Inflammatory macrophage treated with lipopolysaccharide for 1 hour (primary cell): Measurements from ENCODE around the gene MARK4.

ENCODE experiments used
- DNase-seq, 2 donors: peaks; one replicate each; pipeline ENCODE4 v3.0.0-alpha.2; 2020 to 2022

Gene MARK4

DNA sequence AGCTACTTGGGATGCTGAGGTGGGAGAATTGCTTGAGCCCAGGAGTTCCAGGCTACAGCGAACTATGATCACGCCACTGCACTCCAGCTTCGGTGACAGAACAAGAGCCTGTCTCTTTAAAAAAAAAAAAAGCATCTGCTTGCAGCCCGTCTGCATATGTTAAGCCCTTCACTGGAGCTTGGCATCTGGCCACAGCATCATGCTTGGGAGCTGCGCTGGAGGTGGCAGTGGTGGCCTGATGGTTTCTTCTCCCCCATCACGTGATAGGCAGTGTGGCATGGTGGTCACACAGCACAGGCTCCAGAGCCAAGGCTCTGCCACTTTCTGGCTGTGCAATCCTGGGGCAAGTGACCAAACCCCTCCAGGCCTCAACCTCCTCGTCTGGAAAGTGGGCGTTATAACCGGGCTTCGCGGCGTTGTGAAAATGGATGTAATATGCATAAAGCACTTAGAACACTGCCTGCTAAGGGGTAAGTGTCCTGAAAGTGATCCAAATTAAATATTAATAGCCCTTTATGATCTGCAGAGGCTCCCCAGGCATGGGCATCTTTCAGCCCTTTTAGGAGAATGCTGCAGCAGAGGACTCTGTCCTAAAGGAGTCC, 24.4 kb downstream of the MARK4 start:
- no peak for DNase-seq

DNA sequence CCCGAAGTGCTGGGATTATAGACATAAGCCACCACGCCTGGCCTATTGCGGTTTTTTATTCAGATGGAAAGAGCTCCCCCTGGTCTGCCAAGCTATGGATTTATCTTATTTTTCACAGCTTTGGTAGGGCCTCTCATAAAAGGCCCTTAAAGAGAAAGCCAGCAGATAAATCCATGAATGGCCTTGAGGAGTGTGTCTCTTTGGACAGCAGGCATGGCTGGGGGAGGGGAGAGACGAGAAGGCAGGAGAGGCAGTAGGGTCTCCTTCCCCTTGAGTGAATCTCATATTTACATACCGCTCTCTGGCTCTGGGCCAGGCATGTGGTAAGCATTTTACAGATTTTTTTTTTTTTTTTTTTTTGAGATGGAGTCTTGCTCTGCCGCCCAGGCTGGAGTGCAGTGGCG, 25.2 kb downstream of the MARK4 start:
- no peak for DNase-seq

DNA sequence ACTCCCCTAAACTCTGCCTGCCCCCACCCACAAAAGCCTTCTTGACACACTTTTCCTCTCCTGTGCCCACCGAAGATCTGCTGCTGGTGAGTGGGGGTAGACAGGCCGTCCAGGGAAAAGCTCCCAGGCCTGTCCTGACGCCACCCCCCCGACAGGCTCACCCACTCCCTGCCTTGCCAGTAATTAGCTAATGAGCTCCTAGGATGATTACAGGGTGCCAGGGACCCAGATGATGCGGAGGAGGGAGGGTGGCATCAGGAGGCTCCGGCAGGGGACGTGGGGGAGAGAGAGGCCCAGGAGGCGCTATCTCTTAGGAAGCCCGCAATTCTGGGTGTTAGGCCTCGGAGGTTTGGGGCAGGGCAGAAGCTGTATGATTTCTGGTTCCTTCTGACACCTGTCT, 27.0 kb downstream of the MARK4 start:
- no peak for DNase-seq

DNA sequence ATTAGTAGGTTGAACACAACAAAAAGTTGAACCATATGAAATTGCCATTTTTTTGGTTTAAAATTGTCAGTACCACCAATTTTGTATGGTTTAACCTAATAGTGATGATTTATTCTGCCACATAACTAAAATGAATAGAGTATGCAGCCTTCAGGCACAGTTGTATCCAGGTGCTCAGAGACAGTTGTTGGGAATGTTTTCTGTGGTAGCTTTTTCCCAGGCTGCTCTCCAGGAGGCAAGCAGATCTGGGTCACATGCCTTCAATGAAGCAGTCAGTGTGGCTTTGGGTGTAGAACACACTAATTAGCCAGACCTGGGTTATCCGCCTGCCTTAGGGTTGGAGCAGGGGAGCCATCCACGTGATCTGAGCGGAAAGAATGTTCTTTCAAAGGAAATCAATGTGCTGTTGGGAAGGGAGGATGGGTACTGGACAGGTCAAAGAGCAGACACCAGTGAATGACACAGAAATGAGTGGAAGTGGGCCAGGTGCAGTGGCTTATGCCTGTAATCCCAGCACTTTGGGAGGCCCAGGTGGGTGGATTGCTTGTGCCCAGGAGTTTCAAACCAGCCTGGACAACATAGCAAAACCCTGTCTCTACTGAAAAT, 28.6 kb downstream of the MARK4 start:
- no peak for DNase-seq

DNA sequence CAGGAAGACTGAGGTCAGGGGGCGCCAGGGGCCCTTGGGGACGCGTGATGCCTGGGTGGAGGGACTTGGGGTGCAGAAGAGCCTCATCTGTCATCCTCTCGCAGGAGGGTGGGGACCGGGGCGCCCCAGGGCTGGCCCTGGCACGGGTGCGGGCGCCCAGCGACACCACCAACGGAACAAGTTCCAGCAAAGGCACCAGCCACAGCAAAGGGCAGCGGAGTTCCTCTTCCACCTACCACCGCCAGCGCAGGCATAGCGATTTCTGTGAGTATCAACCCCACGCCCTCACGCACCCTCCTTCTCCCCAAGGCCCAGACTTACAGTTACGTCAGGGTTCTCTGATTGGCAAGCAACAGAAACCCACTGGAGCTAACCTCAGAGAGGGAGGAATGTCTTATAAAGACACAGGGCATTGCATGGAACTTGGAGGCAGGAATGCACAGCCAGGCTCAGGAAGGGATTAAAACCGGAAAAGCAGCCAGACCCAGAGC, 29.4 kb downstream of the MARK4 start:
- peak; percentile 12 to 24 for DNase-seq

DNA sequence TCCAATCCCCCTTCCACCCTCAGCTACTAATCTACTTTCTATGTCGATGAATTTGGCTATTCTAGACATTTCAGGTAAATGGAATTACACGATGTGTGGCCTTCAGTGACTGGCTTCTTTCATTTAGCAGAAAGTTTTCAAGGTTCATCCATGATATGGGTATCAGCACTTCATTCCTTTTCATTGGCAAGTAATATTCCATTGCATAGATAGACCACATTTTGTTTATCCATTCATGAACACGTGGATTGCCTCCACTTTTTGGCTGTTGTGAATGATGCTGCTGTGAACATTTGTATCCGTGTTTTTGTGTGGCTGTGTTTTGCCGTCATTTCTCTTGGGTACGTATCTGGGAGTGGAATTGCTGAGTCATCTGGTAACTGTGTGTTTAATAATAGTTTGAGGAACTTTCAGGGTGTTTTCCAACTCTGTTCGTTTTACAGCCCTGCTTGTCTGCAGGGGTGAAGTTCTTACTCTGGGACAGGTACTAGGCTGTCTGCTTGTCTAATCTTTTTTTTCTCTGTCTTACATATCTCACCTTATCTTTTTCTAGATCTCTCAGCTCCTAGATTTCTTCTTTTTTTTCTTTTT, 32.5 kb downstream of the MARK4 start:
- peak; percentile 68 to 75 for DNase-seq

DNA sequence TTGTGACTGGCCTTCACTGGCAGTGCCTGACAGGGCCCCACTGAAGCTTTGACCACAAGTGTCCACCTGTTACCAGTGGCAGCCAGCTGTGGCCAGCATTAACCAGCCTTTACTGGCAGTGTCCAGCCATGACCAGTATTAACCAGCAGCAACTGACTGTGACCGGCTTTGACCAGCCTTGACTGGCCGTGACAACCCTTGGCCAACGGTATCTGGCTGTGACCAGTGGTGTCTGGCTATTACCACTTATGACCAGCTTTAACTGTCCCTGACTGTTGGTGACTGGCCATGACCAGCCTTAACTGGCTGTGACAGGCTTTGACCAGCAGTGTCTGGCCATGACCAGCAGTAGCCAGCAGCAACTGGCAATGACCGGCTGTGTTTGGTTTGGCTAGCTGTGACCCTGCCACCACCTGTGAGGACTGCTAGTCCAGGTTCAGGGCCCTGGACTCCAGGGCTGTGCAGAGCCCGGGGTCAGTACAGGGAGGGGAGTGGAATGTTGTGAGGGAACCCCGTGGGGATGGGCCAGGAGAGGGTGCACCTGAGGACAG, 39.4 kb downstream of the MARK4 start:
- no peak for DNase-seq

DNA sequence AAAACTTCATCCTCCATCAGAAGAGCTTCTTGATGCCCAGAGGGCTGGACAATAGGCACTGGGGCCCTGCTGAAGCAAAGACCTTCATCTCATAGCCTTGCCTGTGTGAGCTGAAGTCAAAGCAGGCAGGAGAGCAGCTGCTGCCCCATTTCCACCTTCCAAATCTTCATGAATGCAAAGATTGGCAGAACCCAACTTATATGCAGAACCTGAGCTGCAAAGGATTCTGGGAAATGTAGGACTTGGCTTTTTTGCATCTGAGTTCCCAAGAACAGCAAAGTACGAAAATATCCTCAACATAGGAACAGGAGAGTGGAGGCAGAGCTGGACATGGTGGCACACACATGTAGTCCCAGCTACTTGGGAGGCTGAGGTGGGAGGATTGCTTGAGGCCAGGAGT, 40.8 kb downstream of the MARK4 start:
- no peak for DNase-seq

DNA sequence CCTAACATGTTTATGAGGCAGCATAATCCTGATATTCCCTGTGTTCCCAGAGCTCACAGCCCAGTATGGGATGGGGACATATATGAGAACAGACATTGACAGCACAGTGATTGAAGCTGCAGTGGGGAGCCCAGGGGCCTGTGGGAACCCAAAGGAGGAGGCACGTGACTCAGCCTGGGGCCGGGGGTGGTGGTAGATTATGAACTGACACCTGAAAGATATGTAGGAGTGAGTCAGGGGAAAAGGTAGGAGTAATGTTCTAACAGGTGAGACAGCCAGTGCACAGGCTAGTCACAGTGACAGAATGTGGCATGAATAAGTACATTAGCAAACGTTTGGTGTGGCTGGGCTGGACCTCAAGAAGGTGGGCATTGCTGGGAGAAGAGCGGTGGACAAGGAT, 42.6 kb downstream of the MARK4 start:
- DNase-seq, result no peak

DNA sequence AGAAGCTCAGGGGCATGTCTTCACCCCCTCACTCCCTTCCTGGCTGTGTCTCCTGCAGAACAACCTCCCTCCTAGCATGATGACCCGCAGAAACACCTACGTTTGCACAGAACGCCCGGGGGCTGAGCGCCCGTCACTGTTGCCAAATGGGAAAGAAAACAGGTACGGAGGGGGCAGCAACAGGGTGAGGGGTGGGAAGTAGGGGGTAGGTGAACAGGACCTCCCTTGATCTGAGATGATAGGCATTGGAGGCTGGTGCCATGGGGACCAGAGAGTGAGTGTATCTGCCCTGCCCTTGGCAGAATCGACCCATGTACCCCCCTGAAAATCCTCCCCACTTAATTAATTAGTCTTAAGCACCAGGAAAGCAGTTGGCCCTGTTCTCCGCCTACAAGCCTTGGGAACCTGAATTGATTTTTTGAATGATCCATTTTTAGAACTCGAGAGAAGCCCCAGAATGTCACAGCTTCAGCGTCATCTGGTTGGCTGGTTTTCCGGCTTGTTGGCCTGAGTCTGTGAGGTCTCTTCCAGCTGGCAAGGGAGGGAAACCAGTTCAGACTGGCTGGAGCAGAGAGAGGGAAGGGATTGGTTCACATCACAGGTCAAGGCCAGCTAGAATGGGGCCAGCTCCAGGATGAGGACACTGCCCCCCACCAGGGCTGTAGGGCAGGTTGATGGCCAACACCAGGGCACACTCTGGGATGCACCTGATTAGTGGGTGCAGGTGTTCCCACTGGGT, 43.4 kb downstream of the MARK4 start:
- DNase-seq, result no peak

DNA sequence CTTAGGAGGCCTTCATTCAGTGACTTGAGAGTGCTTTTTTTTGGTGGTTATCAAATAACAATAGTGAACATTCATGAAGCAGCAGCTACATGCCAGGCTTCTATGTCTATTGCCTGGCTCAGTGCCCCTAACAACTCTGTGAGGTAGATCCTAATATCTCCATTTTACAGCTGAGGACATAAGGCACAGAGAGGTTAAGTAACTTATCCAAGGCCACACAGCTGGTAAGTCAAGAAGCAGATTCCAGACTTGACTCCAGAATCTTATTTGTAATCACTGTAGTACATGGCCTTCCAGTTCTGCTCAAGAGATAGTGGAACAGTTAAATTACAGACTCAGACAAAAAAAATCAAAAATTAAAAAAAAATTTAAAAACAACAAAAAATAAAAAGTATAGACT, 44.8 kb downstream of the MARK4 start:
- DNase-seq, result no peak

DNA sequence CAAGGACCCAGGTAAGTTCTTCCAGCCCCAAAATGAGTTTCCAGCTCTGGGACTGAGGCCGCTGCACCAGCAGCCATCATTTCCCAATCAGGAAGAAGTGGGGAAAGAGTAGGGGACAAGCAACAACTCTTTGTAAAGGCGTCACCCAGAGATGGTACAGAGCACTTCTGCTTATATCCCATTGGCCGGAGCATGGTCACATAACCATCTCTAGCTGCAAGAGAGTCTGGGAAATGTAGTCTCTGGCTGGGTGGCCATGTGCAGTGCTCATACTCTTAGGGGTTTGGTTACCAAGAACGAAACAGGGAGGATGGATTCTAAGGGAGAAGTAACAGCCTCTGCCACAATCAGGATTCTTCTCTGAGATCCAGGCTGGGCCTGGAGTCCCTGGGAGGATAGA, 45.3 kb downstream of the MARK4 start:
- peak; percentile 67 to 79 for DNase-seq

DNA sequence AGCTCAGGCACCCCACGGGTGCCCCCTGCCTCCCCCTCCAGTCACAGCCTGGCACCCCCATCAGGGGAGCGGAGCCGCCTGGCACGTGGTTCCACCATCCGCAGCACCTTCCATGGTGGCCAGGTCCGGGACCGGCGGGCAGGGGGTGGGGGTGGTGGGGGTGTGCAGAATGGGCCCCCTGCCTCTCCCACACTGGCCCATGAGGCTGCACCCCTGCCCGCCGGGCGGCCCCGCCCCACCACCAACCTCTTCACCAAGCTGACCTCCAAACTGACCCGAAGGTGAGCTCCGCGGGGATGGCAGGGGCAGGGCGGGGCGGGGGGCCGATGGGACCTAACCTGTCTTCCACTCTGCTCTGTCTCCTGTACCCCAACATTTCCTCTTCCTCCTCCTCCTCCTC, 46.6 kb downstream of the MARK4 start:
- no peak for DNase-seq

DNA sequence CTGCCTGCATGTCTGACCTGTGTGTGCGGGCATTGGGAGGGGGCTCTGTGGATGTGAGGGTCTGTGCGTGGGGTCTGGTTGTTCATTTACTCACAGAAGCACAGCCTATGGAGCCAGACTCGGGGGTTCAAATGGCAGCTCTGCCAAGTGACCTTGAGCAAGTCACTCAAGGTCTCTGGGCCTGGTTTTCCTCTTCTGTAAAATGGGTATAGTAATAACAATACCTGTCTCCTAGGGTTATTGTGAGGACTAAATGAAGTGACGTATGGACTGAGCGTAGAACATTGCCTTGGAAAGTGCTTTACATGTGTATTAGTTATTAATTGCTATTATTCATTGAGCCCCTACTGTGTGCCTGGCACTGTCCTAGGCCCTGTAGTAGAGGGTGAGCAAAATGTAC, 47.2 kb downstream of the MARK4 start:
- DNase-seq, result no peak

DNA sequence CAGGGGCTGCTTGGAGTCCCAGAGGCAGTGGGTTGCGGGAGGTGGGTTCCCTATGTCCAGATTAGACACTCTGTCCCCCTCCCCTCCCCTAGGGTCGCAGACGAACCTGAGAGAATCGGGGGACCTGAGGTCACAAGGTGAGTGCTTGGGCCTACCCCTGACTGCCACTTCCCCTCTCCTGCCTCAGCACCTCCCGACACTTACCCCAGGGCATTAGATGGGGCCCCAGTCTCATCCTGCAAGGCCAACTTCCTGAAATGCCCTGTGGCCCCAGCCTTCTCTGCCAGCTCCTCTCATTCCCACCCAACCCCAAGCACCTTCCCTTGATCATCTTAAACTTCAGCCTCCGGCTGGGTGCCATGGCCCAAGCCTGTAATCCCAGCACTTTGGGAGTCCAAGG, 48.6 kb downstream of the MARK4 start:
- no peak for DNase-seq

DNA sequence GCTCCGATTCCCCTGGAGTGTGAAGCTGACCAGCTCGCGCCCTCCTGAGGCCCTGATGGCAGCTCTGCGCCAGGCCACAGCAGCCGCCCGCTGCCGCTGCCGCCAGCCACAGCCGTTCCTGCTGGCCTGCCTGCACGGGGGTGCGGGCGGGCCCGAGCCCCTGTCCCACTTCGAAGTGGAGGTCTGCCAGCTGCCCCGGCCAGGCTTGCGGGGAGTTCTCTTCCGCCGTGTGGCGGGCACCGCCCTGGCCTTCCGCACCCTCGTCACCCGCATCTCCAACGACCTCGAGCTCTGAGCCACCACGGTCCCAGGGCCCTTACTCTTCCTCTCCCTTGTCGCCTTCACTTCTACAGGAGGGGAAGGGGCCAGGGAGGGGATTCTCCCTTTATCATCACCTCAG, 51.3 kb downstream of the MARK4 start:
- no peak for DNase-seq

DNA sequence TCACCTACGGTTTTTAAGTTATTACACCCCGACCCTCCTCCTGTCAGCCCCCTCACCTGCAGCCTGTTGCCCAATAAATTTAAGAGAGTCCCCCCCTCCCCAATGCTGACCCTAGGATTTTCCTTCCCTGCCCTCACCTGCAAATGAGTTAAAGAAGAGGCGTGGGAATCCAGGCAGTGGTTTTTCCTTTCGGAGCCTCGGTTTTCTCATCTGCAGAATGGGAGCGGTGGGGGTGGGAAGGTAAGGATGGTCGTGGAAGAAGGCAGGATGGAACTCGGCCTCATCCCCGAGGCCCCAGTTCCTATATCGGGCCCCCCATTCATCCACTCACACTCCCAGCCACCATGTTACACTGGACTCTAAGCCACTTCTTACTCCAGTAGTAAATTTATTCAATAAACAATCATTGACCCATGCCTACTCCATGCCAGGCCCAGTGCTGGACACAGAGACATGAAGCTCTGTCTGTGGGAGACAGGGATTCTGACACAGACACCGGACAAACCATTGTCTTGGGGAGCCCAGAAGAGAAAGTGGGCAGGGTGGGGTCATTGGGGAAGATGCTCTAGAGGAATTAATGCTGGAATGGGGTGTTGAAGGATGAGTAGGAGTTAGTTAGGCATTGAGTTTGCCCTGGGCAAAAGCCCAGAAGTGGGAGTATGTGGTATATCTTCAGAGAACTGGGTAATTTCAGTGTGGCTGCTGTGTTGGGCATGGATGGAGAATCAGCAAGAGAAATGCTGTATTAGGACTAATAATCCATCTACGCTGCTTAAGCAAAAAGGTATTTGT, 52.4 kb downstream of the MARK4 start:
- DNase-seq, result no peak

DNA sequence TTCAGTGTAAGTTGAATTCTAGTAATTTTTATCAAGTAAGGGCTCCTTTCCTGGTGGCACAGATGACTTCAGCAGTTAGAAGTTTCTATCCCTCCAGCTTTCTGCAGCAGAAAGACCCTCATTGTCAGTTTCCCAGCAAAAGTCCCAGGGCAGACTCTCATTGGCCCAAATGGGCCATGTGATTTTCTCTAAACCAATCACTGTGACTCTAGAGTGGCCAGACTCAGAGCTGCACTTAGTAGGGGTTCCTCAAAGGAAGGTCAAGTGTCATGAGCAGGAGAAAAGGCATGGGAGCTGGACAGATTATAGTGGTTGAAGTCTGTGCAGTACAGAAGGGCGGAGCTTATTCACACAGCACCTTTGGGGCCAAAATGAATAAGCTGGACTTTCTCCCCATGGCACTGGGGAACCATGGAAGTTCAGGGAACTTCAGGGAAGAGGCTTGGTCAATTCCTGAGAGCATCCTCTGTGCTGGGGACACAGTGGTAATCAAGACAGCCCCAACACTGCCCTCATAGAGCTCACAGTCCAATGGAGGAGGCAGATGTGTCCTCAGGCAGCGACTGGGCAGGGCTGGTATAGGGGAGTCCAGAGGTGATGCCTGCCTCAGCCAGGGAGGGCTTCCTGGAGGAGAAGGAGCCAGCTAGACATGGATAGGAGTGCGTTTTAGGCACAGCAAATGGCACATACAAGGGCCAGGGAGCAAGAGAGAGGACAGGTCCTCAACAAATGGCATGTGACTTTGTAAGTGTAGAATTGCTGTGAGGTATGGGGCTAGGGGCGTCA, 53.3 kb downstream of the MARK4 start:
- no peak for DNase-seq

DNA sequence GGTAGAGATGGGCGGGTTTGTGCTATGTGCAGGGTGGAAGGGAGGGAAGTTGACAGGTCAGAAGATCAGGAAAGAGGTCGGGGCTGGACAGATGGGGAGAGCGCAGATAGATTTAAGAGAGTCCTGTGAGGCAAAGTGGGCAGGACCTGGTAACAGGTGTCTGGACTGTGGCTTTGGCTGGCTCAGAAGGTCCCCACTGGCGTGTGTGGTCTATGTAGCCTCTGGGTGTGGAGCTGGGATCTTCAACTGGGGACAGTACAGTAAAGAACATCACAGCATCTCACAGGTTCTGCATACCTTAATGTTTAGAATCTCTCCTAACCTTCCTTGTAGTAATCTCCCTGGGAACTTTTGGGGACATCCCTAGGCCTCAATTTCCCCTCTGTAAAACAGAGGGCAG, 53.9 kb downstream of the MARK4 start:
- DNase-seq, result no peak

DNA sequence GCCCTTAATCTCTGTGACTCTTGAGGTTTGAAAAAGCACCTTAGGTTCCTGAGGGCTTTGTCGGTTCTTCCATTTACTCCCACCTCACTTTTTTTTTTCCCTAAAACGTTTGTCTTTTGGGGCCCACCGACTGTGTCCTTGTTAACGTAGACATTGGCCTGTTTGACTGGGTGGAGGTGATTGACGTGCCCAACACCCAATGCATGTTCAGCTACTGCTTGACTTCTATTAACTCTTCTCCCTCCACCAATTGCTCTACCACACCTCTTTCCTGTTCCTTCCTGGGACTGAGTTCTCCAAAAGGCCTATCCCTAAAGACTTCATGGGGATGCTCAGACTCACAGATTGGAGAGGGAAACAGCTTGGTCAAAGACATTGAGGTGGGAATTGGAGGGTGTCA, 54.4 kb downstream of the MARK4 start:
- DNase-seq, result no peak

DNA sequence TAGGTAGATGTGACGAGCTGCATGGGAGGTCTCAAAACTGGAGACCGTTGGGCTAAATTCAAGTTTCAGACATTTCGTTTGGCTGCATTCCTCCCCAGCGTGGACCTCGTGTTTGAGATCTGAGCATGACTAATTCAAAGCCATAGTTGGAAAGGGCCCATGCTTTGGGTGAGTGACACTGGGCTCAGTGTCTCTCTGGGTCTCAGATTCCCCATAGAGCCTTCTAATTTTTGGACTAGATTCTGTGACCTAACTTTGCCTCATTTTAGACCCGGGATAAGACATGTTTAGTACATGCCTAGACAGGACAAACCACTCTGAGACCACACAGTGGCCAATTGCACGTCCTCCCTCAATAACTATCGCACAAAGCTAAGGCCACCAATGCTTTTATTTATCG, 55.0 kb downstream of the MARK4 start:
- no peak for DNase-seq

DNA sequence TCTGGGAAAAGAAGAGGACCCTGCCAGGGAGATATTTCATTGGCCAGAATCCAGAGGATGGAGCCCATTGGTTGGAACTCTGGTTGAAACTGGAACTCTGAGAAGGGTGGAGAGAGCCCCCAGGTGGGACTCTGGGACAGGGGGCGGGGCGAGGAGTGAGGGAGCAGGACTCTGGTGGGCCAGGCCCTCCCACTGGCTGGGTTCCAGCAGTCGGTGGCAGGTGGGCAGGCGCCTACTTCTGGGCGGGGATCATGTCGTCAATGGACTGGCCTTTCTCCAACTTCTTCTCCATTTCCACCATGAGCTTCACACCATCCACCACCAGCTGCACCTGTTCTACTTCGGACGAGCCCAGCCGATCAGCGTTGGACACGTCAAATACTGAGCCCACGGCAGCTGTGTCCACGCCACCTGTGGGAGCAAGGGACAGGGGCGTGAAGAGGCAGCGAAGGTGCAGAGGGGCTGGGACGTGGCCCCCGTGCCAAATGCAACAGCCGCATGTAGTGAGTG, 55.5 kb downstream of the MARK4 start:
- no peak for DNase-seq
